HepG2 (cell line): ENCODE data around the gene SSPN. TPM values are rescaled to one million over a fixed set of nuclear protein-coding genes. Genes with fewer than 3 reads are reported as not detected.

Experiments
- ARHGAP35 ChIP-seq: sonication (generic); formaldehyde crosslinking; IDR thresholded peaks from 2 replicates; pipeline ENCODE4 v1.9.0; 2022; ENCODE audit warnings: mild to moderate bottlenecking, inconsistent platforms, moderate library complexity, missing genetic modification reagents, borderline replicate concordance
- ATAD3A ChIP-seq: sonication (generic); formaldehyde crosslinking; IDR thresholded peaks from 2 replicates; pipeline ENCODE4 v1.4.0; 2020; ENCODE audit warnings: missing genetic modification reagents
- BRD4 ChIP-seq: sonication (generic); formaldehyde crosslinking; IDR thresholded peaks from 2 replicates; pipeline ENCODE4 v1.4.0; 2020; ENCODE audit warnings: missing genetic modification reagents
- CBX2 ChIP-seq, 2 experiments: fragments of 200-600 bp in 1 of 2; sonication (generic); formaldehyde crosslinking in 1 of 2; IDR thresholded peaks; 2 replicates each; pipeline versions ENCODE4 v1.7.0 to v1.8.1; 2018 to 2022; ENCODE audit warnings: low read depth in 2 of 2, low read length in 1 of 2, mild to moderate bottlenecking in 1 of 2, missing genetic modification reagents in 1 of 2
- HNF1A ChIP-seq, 2 experiments: sonication (generic) in 1 of 2; formaldehyde crosslinking in 1 of 2; IDR thresholded peaks; 2 replicates each; pipeline versions ENCODE4 v1.4.0 to v1.6.1; 2016 to 2020; ENCODE audit warnings: borderline replicate concordance in 1 of 2, low read depth in 1 of 2, mild to moderate bottlenecking in 1 of 2, missing genetic modification reagents in 1 of 2
- HOXA7 ChIP-seq: sonication (generic); formaldehyde crosslinking; IDR thresholded peaks from 2 replicates; pipeline ENCODE4 v1.8.1; 2022; ENCODE audit warnings: mild to moderate bottlenecking, missing genetic modification reagents, moderate library complexity
- KDM3A ChIP-seq: IDR thresholded peaks from 2 replicates; pipeline ENCODE4 v1.6.1; 2018; ENCODE audit warnings: low read depth, missing compliant biosample characterization
- MTA1 ChIP-seq: sonication (generic); formaldehyde crosslinking; IDR thresholded peaks from 2 replicates; pipeline ENCODE4 v1.4.0; 2020; ENCODE audit warnings: missing genetic modification reagents, mild to moderate bottlenecking, borderline replicate concordance
- PRDM4 ChIP-seq: sonication (generic); formaldehyde crosslinking; IDR thresholded peaks from 2 replicates; pipeline ENCODE4 v1.9.0; 2021; ENCODE audit warnings: missing genetic modification reagents, borderline replicate concordance
- TBP ChIP-seq: sonication (generic); formaldehyde crosslinking; IDR thresholded peaks from 2 replicates; pipeline ENCODE4 v1.5.0; 2020; ENCODE audit warnings: missing genetic modification reagents
- TGIF2 ChIP-seq: IDR thresholded peaks from 2 replicates; pipeline ENCODE4 v1.6.1; 2016; ENCODE audit warnings: control low read depth, missing compliant biosample characterization
- ZFP36L1 ChIP-seq: sonication (generic); formaldehyde crosslinking; IDR thresholded peaks from 2 replicates; pipeline ENCODE4 v1.8.0; 2022; ENCODE audit warnings: mild to moderate bottlenecking, missing genetic modification reagents, moderate library complexity
- ZKSCAN5 ChIP-seq: sonication (generic); formaldehyde crosslinking; IDR thresholded peaks from 2 replicates; pipeline ENCODE4 v1.5.1; 2020; ENCODE audit warnings: mild to moderate bottlenecking, missing genetic modification reagents
- ZNF354B ChIP-seq: sonication (generic); formaldehyde crosslinking; IDR thresholded peaks from 2 replicates; pipeline ENCODE4 v1.8.0; 2022; ENCODE audit warnings: mild to moderate bottlenecking, missing genetic modification reagents
- ZNF512B ChIP-seq: sonication (generic); formaldehyde crosslinking; IDR thresholded peaks from 2 replicates; pipeline ENCODE4 v1.5.1; 2020; ENCODE audit warnings: missing genetic modification reagents, mild to moderate bottlenecking, borderline replicate concordance
- ZNF558 ChIP-seq: sonication (generic); formaldehyde crosslinking; IDR thresholded peaks from 2 replicates; pipeline ENCODE4 v1.9.0; 2022; ENCODE audit warnings: mild to moderate bottlenecking, missing genetic modification reagents, borderline replicate concordance
- ZNF563 ChIP-seq: sonication (generic); formaldehyde crosslinking; IDR thresholded peaks from 2 replicates; pipeline ENCODE4 v1.8.0; 2022; ENCODE audit warnings: mild to moderate bottlenecking, moderate library complexity, missing genetic modification reagents
- ZSCAN30 ChIP-seq: sonication (generic); formaldehyde crosslinking; IDR thresholded peaks from 2 replicates; pipeline ENCODE4 v1.5.0; 2020; ENCODE audit warnings: mild to moderate bottlenecking, missing genetic modification reagents
- polyA plus RNA-seq, 8 experiments: library from polyadenylated mRNA; depleted of rRNA in 3 of 8; stranded (reverse) in 7 of 8; unstranded in 1 of 8; fragments of >200 nt; fragmentation: Illumina TruSeq in 4 of 8; extraction: Trizol in 4 of 8; gene quantifications; 2 replicates each; pipeline versions ENCODE4 v1.2.1 to v1.2.3, GENCODE V29; 2011 to 2016; ENCODE audit warnings: low read depth in 4 of 8, missing spikeins in 1 of 8, mixed read lengths in 1 of 8; ENCODE audit not compliant: insufficient read depth in 1 of 8
- total RNA-seq, 5 experiments: library from RNA; depleted of rRNA; stranded (reverse); fragments of >200 nt; fragmentation: Illumina TruSeq; extraction: Trizol; gene quantifications; 2 replicates each; pipeline ENCODE4 v1.2.3, GENCODE V29; 2016; ENCODE audit warnings: low read depth in 1 of 5

SSPN gene
- total and polyA plus RNA-seq, 2 of the 13 experiments (the other 11 are each of a cell fraction or from before 2014, with no cell fraction given) = not detected

GRCh38 chr12:26274441-26275312 is 79.3 kb downstream of the SSPN start (continued):
- no peak for TF ChIP-seq ATAD3A (CRISPR knock-in tag)
- no peak for TF ChIP-seq TGIF2 (CRISPR knock-in tag)
- TF ChIP-seq BRD4 = 0 out of 2 replicates have a peak, but pooled peaks have one; percentile 31
- no peak for TF ChIP-seq ZNF354B (CRISPR knock-in tag)
- TF ChIP-seq ZNF558 (CRISPR knock-in tag) = no peak
- peak; percentile 81; the same call in 1 of the 2 replicates for TF ChIP-seq KDM3A
- TF ChIP-seq ZNF512B = peak; percentile 47; the same call in 1 of the 2 replicates
- TF ChIP-seq HOXA7 (CRISPR knock-in tag) = no peak
- no peak for TF ChIP-seq TBP (CRISPR knock-in tag)
- no peak; the same call in 1 of the 2 replicates for TF ChIP-seq ZNF563 (CRISPR knock-in tag)
- 0 out of 2 replicates have a peak, but pooled peaks have one; percentile 42 for TF ChIP-seq ARHGAP35 (CRISPR knock-in tag)
- no peak for TF ChIP-seq ZKSCAN5 (CRISPR knock-in tag)
- no peak for TF ChIP-seq MTA1 (CRISPR knock-in tag)
- no peak for TF ChIP-seq ZSCAN30 (CRISPR knock-in tag)
- no peak for TF ChIP-seq PRDM4
- no peak for TF ChIP-seq CBX2 (IDR thresholded peaks at IDR 0.05; ENCODE audit: low read depth, low read length)
- 0 out of 2 replicates have a peak, but pooled peaks have one; percentile 27 for TF ChIP-seq CBX2 (CRISPR knock-in tag; IDR thresholded peaks at IDR 0.05; ENCODE audit: low read depth)
- TF ChIP-seq HNF1A (IDR thresholded peaks at IDR 0.05; ENCODE audit: low read depth) = no peak
- TF ChIP-seq HNF1A (CRISPR knock-in tag; IDR thresholded peaks at IDR 0.05; ENCODE audit: borderline replicate concordance) = peak; percentile 66; the same call in 1 of the 2 replicates
- TF ChIP-seq ZFP36L1 (CRISPR knock-in tag) = no peak
